Central memory CD8-positive, alpha-beta T cell (primary cell): Measurements from ENCODE around the gene ABCA9.
"Not testable (repeated sequence)": the region's sequence is repeated elsewhere in the genome, so short reads cannot be mapped to it uniquely, and the experiment has no call there.

ENCODE experiments used
- ATAC-seq: fragments of 150-1000 bp; cut with Tn5 transposase; replicated peaks from 2 replicates; pipeline ENCODE4 v1.10.0; 2022; ENCODE audit warnings: mild to moderate bottlenecking, moderate FRiP score, moderate number of reproducible peaks; ENCODE audit not compliant: poor library complexity, severe bottlenecking; ENCODE audit errors: extremely low read depth
- DNase-seq, 2 donors: peaks; one replicate each; pipeline ENCODE4 v3.0.0; 2021; ENCODE audit warnings: low spot score in 2 of 2
- H3K27ac Mint-ChIP-seq: one replicate; pipeline ENCODE4 v1.8.0; 2022; ENCODE audit warnings: low read depth, mild to moderate bottlenecking, moderate library complexity, mixed read lengths
- H3K27me3 Mint-ChIP-seq: one replicate; pipeline ENCODE4 v1.8.0; 2022; ENCODE audit warnings: mixed read lengths
- H3K36me3 Mint-ChIP-seq: one replicate; pipeline ENCODE4 v1.8.0; 2022; ENCODE audit warnings: mild to moderate bottlenecking, moderate library complexity, mixed read lengths; ENCODE audit not compliant: insufficient read depth
- H3K4me1 Mint-ChIP-seq: one replicate; pipeline ENCODE4 v1.8.0; 2022; ENCODE audit warnings: mixed read lengths
- H3K4me3 Mint-ChIP-seq: one replicate; pipeline ENCODE4 v1.8.0; 2022; ENCODE audit warnings: mild to moderate bottlenecking, moderate library complexity, mixed read lengths
- H3K9me3 Mint-ChIP-seq: one replicate; pipeline ENCODE4 v1.8.0; 2022; ENCODE audit warnings: mixed read lengths

Gene ABCA9

DNA sequence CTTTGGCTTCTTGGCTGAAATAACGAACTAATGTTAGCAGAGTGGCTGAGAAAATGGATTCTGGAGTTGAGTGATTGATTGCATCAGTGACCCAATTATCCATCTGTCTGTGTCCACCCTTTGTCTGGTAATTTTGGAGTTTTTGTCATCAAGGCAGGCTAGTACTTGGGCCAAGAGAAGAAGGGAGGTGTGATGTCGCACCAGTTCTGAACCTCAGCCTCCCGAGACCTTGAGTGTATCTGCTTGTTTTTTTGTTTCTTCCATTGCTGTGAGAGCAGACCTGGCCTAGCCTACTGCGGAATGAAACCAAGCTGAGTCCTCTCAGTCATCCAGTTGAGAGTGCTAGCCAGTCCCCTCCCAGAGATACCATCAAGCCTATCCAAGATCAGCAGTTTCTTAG lies 110.0 kb downstream of the ABCA9 start:
- peaks cover 5% of the 10 kb centered on the region for H3K36me3 Mint-ChIP-seq
- H3K27me3 Mint-ChIP-seq, result peaks cover 14% of the 10 kb centered on the region
- DNase-seq (no peak), ATAC-seq (no peak)
- H3K4me3 Mint-ChIP-seq, result no peak overlapping the region
- H3K4me1 Mint-ChIP-seq, result no peaks in the 10 kb centered on the region
- H3K27ac Mint-ChIP-seq, result no peak overlapping the region
- no peaks in the 10 kb centered on the region for H3K9me3 Mint-ChIP-seq

DNA sequence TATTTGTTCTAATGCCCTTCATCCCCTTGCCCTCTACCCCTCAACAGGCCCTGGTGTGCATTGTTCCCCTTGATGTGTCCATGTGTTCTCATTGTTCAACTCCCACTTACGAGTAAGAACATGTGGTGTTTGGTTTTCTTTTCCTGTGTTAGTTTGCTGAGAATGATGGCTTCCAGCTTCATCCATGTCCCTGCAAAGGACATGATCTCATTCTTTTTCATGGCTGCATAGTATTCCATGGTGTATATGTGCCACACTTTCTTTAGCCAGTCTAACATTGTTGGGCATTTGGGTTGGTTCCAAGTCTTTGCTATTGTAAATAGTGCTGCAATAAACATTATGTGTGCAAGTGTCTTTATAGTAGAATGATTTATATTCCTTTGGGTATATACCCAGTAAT lies 112.9 kb downstream of the ABCA9 start:
- H3K4me1 Mint-ChIP-seq, H3K27ac Mint-ChIP-seq, H3K36me3 Mint-ChIP-seq, ATAC-seq, H3K4me3 Mint-ChIP-seq, H3K9me3 Mint-ChIP-seq, DNase-seq: not testable (repeated sequence)
- peaks cover 10% of the 10 kb centered on the region for H3K27me3 Mint-ChIP-seq

DNA sequence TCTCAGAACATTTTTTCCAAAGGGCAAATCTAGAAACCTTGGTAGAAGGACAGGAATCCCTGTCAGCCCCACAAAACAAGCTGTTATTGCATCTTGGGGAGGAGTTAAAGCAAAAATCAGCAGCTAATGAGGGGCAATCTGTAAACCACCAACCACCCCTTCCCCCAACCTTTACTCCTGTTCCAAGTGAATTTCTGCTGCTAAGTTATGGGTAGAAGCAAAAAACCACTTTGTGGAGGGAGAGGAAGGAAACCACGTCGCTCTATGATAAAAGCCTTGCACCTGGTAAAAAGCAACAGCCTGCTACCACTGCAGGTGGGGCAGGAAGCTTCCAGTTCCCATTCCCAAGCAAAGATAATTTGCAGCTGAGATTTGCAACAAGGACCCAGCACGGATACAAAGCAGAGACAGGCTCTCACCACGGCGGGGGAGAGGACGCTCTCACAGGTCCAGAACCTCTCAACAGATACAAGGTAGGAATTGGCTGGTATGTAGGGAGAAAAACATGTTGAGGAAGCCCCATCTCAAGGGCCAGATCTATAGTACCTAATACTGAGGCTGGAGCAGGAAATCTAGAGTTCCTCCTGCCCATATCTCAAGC lies 116.2 kb downstream of the ABCA9 start:
- Mint-ChIP-seq H3K4me3 (no peak overlapping the region), H3K9me3 (no peaks in the 10 kb centered on the region), H3K4me1 (no peaks in the 10 kb centered on the region), H3K36me3 (no peaks in the 10 kb centered on the region), H3K27ac (no peak overlapping the region), H3K27me3 (peaks cover 15% of the 10 kb centered on the region)
- DNase-seq (no peak), ATAC-seq (no peak)

DNA sequence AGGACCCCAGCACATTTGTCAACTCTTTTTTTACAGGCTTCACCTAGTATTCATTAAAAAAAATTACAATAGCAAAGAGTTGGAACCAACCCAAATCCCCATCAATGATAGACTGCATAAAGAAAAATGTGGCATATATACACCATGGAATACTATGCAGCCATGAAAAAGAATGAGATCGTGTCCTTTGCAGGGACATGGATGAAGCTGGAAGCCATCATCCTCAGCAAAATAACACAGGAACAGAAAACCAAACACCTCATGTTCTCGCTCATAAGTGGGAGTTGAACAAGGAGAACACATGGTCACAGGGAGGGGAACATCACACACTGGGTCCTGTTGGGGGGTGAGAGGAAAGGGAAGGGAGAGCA lies 116.9 kb downstream of the ABCA9 start:
- not testable (repeated sequence) for H3K4me1 Mint-ChIP-seq, H3K27ac Mint-ChIP-seq, H3K4me3 Mint-ChIP-seq, H3K9me3 Mint-ChIP-seq, ATAC-seq, H3K36me3 Mint-ChIP-seq, DNase-seq
- peaks cover 15% of the 10 kb centered on the region for H3K27me3 Mint-ChIP-seq

DNA sequence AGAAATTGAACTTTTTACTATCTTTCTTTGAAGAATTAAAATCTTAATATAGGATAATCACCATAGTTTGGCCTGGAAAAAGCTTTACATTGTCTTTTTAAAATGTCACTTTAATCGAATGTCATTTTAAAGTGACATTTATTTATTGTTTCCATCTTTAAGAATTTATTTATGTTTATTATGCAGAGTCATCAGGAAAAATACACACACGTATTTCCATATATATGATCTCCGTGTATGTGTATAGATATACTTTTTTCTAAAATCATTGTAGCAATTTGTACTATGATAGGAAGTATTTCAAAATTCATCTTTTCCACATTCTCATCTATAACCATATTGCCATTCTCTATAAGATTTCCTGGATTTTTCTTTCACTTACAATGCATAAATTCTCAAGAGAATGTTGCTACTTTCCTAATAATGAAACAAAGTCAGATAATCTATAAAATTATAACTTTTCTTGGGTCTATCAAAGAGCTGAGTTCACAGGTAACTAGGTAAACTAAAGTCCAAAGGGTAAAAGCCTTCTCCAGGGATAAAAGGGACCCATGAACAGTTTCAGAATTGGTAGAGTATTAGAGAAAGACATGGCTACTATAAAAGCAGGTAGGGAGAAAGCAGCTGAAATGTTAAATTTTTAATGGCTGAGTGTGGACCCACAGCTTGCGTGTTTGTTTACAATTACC lies 117.5 kb downstream of the ABCA9 start:
- H3K27ac Mint-ChIP-seq, result no peak overlapping the region
- H3K4me3 Mint-ChIP-seq, result no peak overlapping the region
- DNase-seq (no peak), ATAC-seq (no peak)
- no peaks in the 10 kb centered on the region for H3K4me1 Mint-ChIP-seq
- no peaks in the 10 kb centered on the region for H3K36me3 Mint-ChIP-seq
- no peaks in the 10 kb centered on the region for H3K9me3 Mint-ChIP-seq
- H3K27me3 Mint-ChIP-seq, result peaks cover 15% of the 10 kb centered on the region

- Mint-ChIP-seq H3K9me3 (no peaks in the 10 kb centered on the region), H3K4me1 (no peaks in the 10 kb centered on the region), H3K36me3 (no peaks in the 10 kb centered on the region), H3K27ac (no peak overlapping the region), H3K27me3 (peaks cover 17% of the 10 kb centered on the region), H3K4me3 (no peak overlapping the region)
- ATAC-seq (no peak), DNase-seq (no peak)
Measured at GRCh38 chr17:68942389-68942788, 118.3 kb downstream of the ABCA9 start.

DNA sequence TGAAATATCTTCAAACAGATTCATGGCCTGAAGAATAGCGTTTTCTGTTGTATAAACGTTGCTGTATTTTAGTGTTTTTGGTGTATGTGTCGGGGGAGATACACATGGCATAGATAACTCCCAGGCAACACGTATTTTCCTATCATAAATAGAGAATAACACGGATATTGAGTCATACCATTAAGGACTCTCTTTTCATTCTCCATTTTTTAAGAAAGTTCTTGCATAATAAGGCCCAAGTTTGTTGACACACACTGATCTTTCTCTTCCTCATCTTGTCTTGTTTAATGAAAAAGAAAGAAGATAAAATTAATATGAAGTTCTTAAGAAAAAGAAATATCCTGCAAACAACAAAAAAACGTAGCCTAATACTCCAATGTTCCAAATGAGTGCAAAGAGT lies 119.0 kb downstream of the ABCA9 start:
- DNase-seq (no peak), ATAC-seq (no peak)
- H3K4me3 Mint-ChIP-seq, result no peak overlapping the region
- H3K27me3 Mint-ChIP-seq, result peaks cover 23% of the 10 kb centered on the region
- no peaks in the 10 kb centered on the region for H3K4me1 Mint-ChIP-seq
- no peaks in the 10 kb centered on the region for H3K9me3 Mint-ChIP-seq
- H3K36me3 Mint-ChIP-seq, result no peaks in the 10 kb centered on the region
- no peak overlapping the region for H3K27ac Mint-ChIP-seq

- Mint-ChIP-seq H3K27me3 (peaks cover 35% of the 10 kb centered on the region), H3K4me1 (no peaks in the 10 kb centered on the region), H3K27ac (no peak overlapping the region), H3K4me3 (no peak overlapping the region), H3K9me3 (no peaks in the 10 kb centered on the region), H3K36me3 (no peaks in the 10 kb centered on the region)
- ATAC-seq (no peak), DNase-seq (no peak)
Measured at GRCh38 chr17:68939195-68939594, 121.5 kb downstream of the ABCA9 start.

DNA sequence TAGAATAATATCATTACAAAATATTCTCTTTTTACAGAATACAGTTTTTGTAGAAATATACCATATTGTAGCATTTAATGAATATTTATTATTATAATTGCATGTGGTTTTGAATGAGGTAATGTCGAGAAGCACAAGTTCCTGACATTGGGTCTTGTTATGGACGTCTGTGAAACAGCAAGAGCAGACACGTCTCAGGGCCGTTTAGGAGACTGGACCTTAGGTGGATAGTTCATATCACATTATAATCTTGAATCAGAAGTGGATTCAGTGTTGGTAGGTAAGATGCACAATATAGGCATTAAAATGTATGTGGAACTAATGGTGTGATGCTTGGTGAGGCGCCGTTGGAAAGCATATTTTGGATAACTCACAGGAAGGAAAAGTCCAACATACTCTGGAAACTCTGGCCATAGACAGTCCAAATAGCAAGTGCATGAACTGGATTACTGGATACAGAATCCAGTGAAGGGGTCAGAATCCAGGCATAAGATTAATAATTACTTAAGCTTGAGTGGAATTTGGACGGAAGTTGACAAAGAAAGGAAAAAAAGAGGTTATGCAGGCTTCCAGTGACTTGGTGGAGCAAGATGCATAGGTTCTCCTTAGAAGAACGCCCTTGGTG lies 122.7 kb downstream of the ABCA9 start:
- H3K4me3 Mint-ChIP-seq, result no peak overlapping the region
- H3K4me1 Mint-ChIP-seq, result no peaks in the 10 kb centered on the region
- ATAC-seq, result no peak

GRCh38 chr17:68927516-68927915 lies 133.2 kb downstream of the ABCA9 start:
- no peaks in the 10 kb centered on the region for H3K27me3 Mint-ChIP-seq
- no peaks in the 10 kb centered on the region for H3K36me3 Mint-ChIP-seq
- H3K4me1 Mint-ChIP-seq, result no peaks in the 10 kb centered on the region
- no peak overlapping the region for H3K4me3 Mint-ChIP-seq
- DNase-seq, result no peak
- H3K27ac Mint-ChIP-seq, result no peak overlapping the region
- ATAC-seq, result no peak
- H3K9me3 Mint-ChIP-seq, result no peaks in the 10 kb centered on the region

More for the DNA sequence above, 122.7 kb downstream of the ABCA9 start:
- Mint-ChIP-seq H3K9me3 (no peaks in the 10 kb centered on the region), H3K27ac (no peak overlapping the region), H3K27me3 (peaks cover 35% of the 10 kb centered on the region), H3K36me3 (no peaks in the 10 kb centered on the region)
- no peak for DNase-seq

- no peaks in the 10 kb centered on the region for H3K36me3 Mint-ChIP-seq
- H3K27ac Mint-ChIP-seq, result no peak overlapping the region
- H3K4me1 Mint-ChIP-seq, result no peaks in the 10 kb centered on the region
- H3K9me3 Mint-ChIP-seq, result peaks cover 1% of the 10 kb centered on the region
- no peak overlapping the region for H3K4me3 Mint-ChIP-seq
- ATAC-seq (no peak), DNase-seq (no peak)
- no peaks in the 10 kb centered on the region for H3K27me3 Mint-ChIP-seq
Measured at GRCh38 chr17:68924793-68925720, 135.7 kb downstream of the ABCA9 start.
